Measurements from ENCODE around the gene BAD. TPM values are rescaled to one million over a fixed set of nuclear protein-coding genes. Genes with fewer than 3 reads are reported as not detected.

Gene BAD
- total RNA-seq, 2 experiments from 2014 or later: 23.5 to 24.2 TPM

GRCh38 chr11:64276653-64277431, 7.6 kb downstream of the BAD start:
- H3K4me3 Mint-ChIP-seq: no peak overlapping the region
- H3K4me1 Mint-ChIP-seq: peaks cover 8% of the 10 kb centered on the region
- H3K27me3 Mint-ChIP-seq: no peaks in the 10 kb centered on the region
- no peaks in the 10 kb centered on the region for H3K9me3 Mint-ChIP-seq
- DNase-seq: no peak
- no peak overlapping the region for H3K27ac Mint-ChIP-seq
- H3K36me3 Mint-ChIP-seq: peaks cover 5% of the 10 kb centered on the region

DNA sequence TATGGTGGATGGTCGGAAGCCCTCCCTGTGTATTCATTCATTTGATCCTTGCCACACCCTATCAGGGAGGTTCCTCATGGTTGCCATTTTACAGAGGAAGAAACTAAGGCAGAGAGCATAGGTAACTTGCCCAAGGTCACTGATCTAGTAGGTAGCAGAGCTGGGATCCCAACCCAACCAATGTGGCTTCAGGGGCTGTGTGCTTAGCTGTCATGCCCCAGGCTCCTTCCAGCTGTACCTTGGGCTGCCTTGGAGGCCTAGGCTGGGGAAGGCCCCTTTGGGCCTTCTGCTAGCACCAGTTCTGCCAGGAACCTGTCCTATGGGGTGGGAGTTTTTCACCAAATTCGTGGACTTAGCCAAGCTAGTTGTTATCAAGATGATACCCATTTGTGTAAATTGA, 8.6 kb downstream of the BAD start:
- no peaks in the 10 kb centered on the region for H3K27me3 Mint-ChIP-seq
- no peak overlapping the region for H3K27ac Mint-ChIP-seq
- H3K4me1 Mint-ChIP-seq: peaks cover 6% of the 10 kb centered on the region
- H3K4me3 Mint-ChIP-seq: no peak overlapping the region
- DNase-seq: no peak
- H3K9me3 Mint-ChIP-seq: no peaks in the 10 kb centered on the region
- peaks cover 5% of the 10 kb centered on the region for H3K36me3 Mint-ChIP-seq

DNA sequence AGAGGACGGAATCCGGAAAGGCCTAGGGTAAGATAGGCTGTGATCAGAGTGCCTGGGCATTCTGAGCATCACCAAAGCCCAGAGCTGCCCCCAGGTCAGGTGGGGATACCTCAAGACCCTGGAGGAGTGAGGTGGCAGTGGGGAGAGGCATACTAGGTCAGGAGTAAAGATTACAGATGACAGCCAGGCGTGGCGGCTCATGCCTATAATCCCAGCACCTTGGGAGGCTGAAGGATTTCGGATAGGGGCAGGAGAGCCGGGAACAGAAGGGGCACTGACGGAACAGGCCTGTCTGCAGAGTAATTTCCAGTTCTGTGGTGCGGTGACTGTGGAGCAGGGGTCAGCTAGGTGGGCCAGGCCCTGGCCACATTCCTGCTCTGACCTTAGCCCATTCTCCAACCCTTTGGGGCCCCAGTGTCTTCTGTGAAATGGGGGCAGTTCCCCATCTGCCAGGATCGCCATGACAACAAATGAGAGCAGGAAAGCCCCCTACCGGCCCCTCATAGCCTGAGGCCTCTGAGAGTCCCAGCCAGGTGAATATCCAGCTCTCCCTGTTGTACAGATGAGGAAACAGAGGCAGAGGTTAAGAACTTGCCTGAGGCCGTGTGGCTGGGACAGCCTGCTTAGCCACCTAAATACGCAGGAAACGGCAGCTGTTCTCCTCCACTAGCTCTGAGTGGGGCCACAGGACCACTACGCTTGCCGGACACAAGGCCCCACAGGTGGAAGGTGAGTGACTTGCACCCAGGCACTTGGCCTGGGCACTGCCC, 9.2 kb downstream of the BAD start:
- peaks cover 7% of the 10 kb centered on the region for H3K36me3 Mint-ChIP-seq

DNA sequence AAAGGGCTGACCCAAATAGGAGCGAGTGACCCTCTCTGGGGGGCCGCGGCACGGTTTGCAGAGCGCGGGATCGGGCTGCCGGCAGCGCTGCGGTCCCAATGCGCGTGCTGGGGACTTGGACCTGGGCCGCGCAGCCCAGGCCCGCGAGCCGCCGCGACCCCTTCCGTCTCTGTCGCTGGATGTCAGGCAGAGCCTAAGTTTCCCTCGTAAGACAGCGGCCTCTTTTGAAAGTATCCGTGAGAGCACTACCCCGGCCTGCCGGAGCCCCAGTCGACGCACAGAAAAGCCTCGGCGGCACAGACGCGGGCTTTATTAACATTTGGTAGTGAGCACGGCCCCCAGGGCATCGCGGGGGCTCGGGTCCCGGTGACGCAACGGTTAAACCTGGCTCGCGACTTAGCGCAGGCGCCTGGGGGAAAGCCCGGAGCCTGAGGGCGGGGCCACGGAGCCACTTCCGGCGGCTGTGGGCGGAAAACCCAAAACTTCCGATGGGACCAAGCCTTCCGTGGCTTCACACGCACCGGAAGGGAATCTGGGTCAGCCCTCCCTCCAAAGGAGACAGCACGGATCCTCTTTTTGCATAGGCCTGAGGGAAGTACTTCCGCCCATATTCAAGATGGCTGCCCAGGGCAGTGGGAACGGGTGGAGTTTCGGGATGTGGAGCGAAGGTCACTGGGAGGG, 14.8 kb downstream of the BAD start:
- H3K4me1 Mint-ChIP-seq: peaks cover 15% of the 10 kb centered on the region
- H3K27me3 Mint-ChIP-seq: no peaks in the 10 kb centered on the region
- H3K27ac Mint-ChIP-seq: peak overlapping the region; percentile 91
- H3K4me3 Mint-ChIP-seq: peak overlapping the region; percentile 95
- peak; percentile 98 for DNase-seq
- H3K36me3 Mint-ChIP-seq: peaks cover 14% of the 10 kb centered on the region
- no peaks in the 10 kb centered on the region for H3K9me3 Mint-ChIP-seq

More for the DNA sequence above, 9.2 kb downstream of the BAD start:
- H3K27ac Mint-ChIP-seq: peak overlapping the region; percentile 62
- H3K9me3 Mint-ChIP-seq: no peaks in the 10 kb centered on the region
- peaks cover 6% of the 10 kb centered on the region for H3K4me1 Mint-ChIP-seq
- no peaks in the 10 kb centered on the region for H3K27me3 Mint-ChIP-seq
- no peak for DNase-seq
- H3K4me3 Mint-ChIP-seq: no peak overlapping the region

- peak; percentile 73 for DNase-seq
- H3K36me3 Mint-ChIP-seq: peaks cover 14% of the 10 kb centered on the region
Observed at GRCh38 chr11:64268893-64269539, 15.4 kb downstream of the BAD start.

GRCh38 chr11:64268025-64268892, 16.2 kb downstream of the BAD start:
- Mint-ChIP-seq H3K27ac (peak overlapping the region; percentile 91), H3K4me1 (peaks cover 15% of the 10 kb centered on the region), H3K4me3 (peak overlapping the region; percentile 95), H3K9me3 (no peaks in the 10 kb centered on the region), H3K27me3 (no peaks in the 10 kb centered on the region), H3K36me3 (peaks cover 14% of the 10 kb centered on the region)
- no peak for DNase-seq

More at GRCh38 chr11:64268893-64269539, 15.4 kb downstream of the BAD start:
- Mint-ChIP-seq H3K4me1 (peaks cover 15% of the 10 kb centered on the region), H3K9me3 (no peaks in the 10 kb centered on the region), H3K4me3 (peak overlapping the region; percentile 95), H3K27ac (peak overlapping the region; percentile 91), H3K27me3 (no peaks in the 10 kb centered on the region)

DNA sequence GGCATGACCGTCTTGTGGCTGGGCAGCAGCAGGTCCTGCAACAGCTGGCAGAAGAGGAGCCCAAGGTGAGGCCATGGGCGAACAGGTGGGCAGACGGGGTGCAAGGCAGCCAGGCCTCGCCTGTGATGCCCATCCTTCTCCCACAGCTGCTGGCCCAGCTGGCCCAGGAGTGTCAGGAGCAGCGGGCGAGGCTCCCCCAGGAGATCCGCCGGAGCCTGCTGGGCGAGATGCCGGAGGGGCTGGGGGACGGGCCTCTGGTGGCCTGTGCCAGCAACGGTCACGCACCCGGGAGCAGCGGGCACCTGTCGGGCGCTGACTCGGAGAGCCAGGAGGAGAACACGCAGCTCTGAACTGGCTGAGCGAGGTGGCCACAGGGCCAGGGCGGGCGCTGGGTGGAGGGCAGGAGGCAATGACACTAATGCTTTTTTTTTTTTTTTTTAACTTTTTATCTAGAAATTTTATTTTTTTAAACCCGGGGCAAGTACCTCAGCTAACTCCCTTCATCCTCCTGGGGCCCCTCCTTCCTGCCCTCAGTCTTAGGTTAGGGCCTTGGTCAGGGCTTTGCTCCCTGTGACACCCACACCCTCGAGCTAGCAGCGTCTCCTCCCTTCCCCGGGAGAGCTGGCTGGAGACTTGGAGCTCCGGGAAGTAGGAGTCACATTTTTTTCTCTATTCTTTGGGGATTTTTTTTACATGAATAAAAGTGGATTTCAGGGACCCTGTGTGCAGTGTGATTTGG, 17.1 kb downstream of the BAD start:
- Mint-ChIP-seq H3K27me3 (no peaks in the 10 kb centered on the region), H3K9me3 (no peaks in the 10 kb centered on the region), H3K4me3 (peak overlapping the region; percentile 95), H3K27ac (no peak overlapping the region), H3K4me1 (peaks cover 14% of the 10 kb centered on the region), H3K36me3 (peaks cover 14% of the 10 kb centered on the region)
- DNase-seq: no peak

- Mint-ChIP-seq H3K4me1 (peaks cover 9% of the 10 kb centered on the region), H3K27ac (no peak overlapping the region), H3K36me3 (peaks cover 11% of the 10 kb centered on the region), H3K9me3 (no peaks in the 10 kb centered on the region), H3K4me3 (no peak overlapping the region), H3K27me3 (no peaks in the 10 kb centered on the region)
- DNase-seq: no peak
Observed at GRCh38 chr11:64266339-64266738, 18.1 kb downstream of the BAD start.

GRCh38 chr11:64265176-64266160, 19.0 kb downstream of the BAD start:
- no peak for DNase-seq
- Mint-ChIP-seq H3K36me3 (peaks cover 11% of the 10 kb centered on the region), H3K4me3 (no peak overlapping the region), H3K27me3 (no peaks in the 10 kb centered on the region), H3K4me1 (peaks cover 9% of the 10 kb centered on the region), H3K27ac (no peak overlapping the region), H3K9me3 (no peaks in the 10 kb centered on the region)

DNA sequence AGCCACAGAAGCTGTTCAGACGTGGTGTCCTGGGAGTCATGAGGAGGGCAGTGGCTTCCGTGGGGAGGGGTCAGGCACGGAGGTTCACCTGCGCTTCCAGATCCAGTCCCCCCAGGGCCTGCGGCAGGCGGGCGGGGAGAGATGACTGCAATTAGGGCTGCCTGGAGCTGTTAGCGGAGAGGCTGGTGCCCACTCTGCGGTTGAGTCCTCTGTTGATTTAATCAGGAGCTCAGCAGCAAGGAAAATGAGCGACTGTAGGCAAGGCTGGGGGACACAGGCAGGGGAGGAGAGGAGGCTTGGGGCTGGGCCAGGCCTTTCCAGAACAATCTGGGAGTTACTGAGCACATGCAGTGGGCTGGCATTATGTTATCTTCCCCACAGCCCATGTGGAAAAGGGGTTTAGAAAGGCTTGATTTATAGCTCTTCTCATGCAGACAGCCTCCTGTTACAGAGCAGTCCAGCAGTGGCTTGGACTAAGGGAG, 20.1 kb downstream of the BAD start:
- Mint-ChIP-seq H3K4me3 (no peak overlapping the region), H3K4me1 (peaks cover 18% of the 10 kb centered on the region), H3K9me3 (no peaks in the 10 kb centered on the region), H3K27ac (no peak overlapping the region), H3K36me3 (peaks cover 12% of the 10 kb centered on the region), H3K27me3 (no peaks in the 10 kb centered on the region)
- no peak for DNase-seq

GRCh38 chr11:64263947-64264317, 20.5 kb downstream of the BAD start:
- H3K4me1 Mint-ChIP-seq: peaks cover 16% of the 10 kb centered on the region

DNA sequence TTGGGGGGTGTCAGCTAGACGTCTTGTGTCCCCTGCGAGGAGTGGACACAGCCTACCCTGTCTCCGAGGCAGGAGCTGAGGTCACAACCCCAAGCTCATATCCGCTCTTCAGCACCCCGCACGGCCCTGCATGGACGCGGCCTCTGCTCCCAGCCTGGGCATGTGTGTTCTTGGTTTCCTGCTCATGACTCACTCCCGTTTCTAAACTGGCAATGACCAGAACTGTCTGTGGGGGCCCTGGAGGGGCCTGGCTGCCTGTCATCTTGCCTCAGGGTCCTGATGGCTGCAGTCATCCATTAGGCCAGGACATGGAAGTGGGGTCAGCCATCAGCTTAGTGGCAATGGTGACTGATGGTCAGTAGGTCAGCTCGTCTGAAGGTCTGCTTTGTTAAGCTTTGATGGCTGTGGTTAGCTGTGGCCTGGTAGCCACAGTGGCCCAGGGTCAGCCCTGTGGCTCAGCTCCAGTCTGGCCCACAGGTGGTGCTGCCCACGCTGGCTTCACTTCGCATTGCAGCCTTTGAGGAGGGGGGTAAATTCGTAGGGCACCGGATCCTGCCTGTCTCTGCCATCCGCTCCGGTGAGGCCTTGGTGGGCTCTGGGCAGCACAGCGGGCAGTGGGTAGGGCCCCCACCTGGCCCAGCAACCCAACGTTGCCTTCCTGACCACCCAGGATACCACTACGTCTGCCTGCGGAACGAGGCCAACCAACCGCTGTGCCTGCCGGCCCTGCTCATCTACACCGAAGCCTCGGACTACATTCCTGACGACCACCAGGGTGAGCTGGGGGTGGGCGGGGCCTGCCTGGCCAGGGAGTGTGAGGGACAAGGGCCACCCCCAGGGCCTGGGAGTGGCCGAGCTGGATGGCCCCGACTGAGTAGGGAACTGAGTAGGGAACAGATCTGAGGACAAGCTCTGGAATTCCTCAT, 21.2 kb downstream of the BAD start:
- Mint-ChIP-seq H3K27me3 (no peaks in the 10 kb centered on the region), H3K4me3 (no peak overlapping the region), H3K27ac (no peak overlapping the region), H3K9me3 (no peaks in the 10 kb centered on the region), H3K36me3 (peaks cover 9% of the 10 kb centered on the region), H3K4me1 (peaks cover 13% of the 10 kb centered on the region)
- DNase-seq: no peak

More at GRCh38 chr11:64263947-64264317, 20.5 kb downstream of the BAD start:
- peaks cover 12% of the 10 kb centered on the region for H3K36me3 Mint-ChIP-seq
- no peaks in the 10 kb centered on the region for H3K9me3 Mint-ChIP-seq
- H3K27me3 Mint-ChIP-seq: no peaks in the 10 kb centered on the region
- DNase-seq: no peak
- H3K4me3 Mint-ChIP-seq: no peak overlapping the region
- H3K27ac Mint-ChIP-seq: no peak overlapping the region

Measured in activated naive CD8-positive, alpha-beta T cell treated with anti-CD3 and anti-CD28 coated beads for 36 hours (primary cell).